GM19328 (cell line): ENCODE results near the gene SH2B2.
"Not testable (repeated sequence)": the region's sequence is repeated elsewhere in the genome, so short reads cannot be mapped to it uniquely, and the experiment has no call there.

Source experiments
- ATAC-seq: cut with Tn5 transposase; IDR thresholded peaks from one replicate; pipeline ENCODE4 v1.9.1; 2021; ENCODE audit warnings: mild to moderate bottlenecking, moderate library complexity; ENCODE audit not compliant: unreplicated experiment

The SH2B2 gene

DNA sequence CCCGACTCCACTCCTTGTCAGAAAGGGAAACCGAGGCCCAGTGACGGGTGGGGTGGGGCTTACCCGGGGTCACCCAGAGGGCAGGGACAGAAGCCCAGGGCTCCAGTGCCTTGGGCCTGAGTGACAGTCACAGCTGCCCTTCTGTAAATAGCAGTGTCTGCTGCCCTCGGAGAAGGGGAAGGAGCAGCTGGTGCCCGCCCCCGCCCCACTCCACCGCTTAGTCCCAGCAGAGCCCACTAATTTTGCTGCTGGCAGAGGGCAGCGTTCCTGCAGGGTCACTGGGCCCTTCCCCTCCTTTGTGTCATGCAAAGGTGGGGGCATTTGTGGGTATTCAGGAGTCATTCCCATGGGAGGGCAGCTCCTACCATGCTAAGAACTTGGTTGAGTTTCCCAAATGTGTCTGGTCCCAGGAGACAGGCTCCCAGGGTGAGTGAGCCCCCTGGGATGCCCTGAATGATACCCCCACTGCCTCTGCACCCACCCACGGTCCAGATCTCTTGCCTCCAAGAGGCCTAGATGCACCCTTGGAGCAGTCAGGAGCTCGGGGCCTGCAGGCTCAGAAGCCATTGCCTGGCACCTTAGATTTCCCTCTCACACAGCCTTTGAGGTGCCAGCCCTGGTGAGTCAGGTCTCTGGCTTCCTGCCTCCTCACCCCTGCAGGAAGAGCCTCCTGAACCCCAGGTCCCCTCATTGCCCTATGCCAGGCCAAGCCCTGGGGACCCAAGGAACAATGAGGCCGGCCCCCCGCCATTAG is 17.2 kb downstream of the SH2B2 start:
- no peak for ATAC-seq

DNA sequence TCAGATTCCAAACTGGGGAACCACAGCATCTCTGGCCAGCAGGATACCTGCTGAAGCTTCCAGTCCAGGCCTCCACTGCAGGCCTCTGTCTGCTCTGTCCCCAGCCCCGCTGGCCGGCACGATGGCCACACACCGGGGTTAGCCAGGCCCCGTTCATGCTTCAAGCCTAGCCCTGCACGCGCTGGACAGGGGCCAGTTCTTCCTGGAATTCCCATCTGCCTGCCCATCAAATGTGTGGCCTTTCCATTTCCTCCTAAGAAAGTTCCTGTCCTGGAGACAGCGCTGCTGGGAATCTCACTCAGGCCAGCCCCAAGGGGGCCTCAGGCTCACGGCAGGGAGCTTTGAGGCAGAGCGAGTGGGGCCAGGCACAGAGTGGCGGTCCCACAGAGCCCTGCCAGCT is 18.0 kb downstream of the SH2B2 start:
- no peak for ATAC-seq

DNA sequence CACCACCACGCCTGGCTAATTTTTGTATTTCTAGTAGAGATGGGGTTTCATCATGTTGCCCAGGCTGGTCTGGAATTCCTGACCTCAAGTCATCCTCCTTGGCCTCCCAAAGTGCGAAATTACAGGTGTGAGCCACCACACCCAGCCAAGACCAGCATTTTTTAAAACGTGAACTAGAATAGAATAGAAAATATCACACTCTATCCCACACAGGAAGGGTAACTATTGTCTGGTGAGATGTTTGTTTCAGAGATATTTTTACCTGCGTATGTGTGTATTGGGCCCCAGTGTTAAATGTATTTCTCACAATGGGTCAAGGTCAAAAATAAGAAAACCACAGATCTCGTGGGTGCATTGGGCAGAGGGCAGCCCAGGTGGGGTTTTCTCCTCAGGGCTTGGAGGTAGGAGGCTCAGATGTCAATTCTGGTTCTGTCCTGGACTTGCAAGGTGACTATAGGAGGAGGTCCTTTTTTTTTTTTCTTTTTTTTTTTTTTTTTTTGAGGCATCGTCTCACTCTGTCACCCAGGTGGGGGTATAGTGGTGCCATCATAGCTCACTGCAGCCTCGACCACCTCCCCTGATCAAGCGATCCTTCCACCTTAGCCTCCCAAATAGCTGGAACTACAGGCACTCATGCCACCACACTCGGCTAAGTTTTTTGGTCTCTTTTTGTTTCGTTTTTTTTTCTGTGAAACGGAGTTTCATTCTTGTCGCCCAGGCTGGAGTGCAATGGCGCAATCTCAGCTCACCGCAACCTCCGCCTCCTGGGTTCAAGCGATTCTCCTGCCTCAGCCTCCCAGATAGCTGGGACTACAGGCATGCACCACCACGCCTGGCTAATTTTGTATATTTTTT is 19.0 kb downstream of the SH2B2 start:
- peak; percentile 39 for ATAC-seq

DNA sequence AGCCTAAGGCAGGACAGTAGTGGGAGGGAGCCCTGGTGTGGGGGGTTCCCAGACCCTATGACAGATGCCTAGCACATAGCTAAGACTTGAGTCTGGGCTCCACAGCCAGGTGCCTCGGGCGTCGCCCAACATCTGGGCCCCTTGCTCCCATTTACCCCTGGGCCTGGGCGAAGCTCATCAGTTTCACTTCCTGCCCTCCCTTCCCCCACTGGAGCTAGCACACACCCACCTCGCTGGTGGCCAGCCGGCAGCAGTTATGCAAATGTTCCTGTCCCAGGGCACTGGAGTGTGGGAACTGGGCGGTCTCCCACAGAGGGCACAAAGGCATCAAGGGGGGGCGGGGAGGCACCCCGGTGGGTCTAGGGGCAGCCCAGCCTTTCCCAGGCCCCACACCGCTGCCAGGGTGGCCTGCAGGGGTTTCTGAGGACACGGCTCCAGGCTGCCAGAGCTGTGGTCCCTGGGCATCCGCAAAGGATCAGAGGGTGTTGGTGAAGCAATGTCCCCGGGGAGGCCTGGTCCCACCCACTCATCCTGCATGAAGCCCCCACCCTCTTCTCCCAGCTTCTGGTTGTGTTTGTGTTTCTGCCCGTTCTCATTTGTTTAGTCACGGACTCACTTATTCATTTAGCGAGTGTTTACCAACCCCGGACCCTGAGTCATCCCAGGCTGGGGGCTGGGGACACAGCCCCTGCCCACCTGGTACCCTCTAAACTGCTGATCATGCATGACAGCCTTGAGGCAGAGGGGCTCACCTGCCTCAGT is 20.4 kb downstream of the SH2B2 start:
- peak; percentile 64 for ATAC-seq

DNA sequence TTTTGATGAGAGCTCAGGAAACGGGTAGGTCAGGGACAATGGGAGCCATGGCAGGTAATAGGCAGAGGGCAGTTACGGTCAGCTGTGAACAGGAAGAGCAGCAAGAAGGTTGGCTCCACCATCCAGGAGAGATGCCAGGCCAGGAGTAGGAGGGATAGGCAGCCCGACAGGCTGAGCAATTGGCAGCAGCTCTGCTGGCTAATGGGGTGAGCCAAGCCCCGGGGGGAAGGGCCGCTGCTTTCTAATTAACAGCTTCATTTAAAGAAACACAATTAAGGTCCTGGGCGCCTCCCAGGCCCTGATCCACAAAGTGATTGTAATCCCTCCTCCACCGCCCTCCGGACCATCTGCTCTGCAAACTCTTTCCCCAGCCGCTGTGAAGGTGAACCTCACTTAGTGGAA is 23.7 kb downstream of the SH2B2 start:
- ATAC-seq, result no peak

DNA sequence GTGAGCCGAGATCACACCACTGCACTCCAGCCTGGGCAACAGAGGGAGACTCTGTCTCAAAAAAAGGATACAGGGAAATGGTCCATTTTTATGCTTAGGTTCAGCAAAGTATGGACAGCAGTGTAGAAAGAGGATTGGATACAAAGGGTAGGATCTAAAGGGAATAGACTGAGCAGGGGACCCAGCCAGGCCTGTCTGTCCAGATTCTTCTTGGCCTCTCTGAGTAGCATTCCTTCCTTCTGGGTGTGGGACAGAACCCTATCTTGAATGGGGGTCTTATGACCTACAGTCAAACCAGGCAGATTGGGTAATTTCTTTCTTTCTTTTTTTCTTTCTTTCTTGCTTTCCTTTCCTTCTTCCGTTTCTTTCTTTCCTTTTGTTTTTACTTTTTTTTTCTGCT is 25.6 kb downstream of the SH2B2 start:
- ATAC-seq, result no peak

DNA sequence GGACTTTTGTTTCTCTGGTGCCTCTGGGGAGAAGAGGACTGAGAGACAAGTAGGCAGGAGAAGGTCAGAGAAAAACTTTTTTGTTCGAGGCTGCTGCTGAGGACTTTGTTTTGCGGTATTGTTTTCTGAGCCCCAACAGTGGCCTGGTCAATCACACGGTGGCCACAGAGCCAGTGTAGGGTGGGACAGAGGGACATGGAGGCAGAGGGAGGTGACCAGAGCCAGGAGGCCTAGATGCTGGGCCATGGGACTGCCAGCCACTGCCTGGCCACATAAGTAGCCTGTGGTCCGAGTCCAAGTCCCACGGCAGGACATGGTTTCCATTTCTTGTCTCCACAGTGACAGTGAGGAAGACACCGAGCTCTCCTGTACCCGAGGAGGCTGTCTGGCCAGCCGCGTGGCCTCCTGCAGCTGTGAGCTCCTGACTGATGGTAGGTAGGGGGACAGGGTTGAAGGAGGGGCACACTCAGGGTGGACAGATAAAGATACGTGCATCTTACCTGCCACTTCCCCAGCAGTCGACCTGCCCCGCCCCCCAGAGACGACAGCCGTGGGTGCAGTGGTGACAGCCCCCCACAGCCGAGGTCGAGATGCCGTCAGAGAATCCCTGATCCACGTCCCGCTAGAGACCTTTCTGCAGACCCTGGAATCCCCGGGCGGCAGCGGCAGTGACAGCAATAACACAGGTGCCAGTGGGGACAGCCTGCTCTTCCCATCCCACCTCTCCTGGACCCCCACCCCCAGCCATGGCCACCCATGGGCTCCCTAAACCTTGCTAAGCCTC is 27.5 kb downstream of the SH2B2 start:
- no peak for ATAC-seq

DNA sequence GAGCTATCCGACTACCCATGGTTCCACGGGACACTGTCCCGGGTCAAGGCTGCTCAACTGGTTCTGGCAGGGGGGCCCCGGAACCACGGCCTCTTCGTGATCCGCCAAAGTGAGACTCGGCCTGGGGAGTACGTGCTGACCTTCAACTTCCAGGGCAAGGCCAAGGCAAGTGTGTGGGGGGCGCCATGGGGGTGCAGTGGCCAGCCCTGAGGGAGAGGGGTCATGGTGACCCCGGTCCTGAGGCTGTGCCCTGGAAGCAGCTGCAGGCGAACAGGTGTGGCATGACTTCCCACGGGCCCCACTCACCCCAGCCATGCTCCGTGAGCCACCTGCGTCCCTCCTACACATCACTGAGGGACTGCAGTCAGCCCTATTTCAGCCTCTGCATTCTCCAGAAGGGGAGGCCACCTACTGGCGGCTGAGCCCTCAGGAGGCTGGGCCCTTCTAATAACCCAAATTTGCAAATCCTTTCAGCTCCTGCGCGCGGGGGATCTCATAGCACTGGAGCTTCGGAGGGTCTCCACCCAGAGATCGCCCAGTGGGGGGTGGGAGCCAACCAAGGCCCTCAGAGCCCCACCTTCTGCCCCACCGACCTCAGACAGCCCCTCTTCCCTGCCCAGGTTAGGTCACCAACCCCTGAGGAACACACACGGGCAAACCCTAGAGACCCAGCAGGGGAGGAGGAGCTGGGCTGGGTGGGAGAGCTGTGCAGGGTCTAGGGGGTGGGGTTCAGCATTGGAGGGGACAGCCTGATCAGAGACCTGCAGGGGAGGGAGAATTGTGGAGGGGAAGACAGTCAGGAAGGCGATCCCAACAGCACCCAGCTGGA is 30.8 kb downstream of the SH2B2 start:
- no peak for ATAC-seq

DNA sequence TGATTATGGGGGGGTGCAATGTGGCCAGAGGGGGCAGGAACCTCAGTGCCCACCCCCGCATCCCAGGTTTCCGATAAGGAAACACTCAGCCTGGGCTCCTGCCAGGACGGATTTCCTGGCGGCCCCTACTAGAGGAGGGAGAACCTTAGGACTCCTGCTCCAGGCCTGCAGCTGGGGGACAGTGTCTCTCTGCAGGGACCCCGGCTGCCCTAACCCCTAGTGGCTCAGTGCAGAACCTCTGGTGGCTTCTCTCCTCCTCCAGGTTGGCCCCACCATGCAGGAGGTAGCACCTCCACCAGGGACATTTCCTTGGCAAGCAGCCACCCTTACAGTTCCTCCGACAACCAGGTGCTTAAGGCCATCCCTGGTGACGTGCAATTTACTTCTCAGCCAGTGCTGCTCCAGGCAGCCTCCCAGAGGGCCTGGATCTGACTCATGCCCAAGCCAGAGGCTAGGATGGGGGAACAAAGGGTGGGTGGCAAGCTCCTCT is 31.9 kb downstream of the SH2B2 start:
- no peak for ATAC-seq

DNA sequence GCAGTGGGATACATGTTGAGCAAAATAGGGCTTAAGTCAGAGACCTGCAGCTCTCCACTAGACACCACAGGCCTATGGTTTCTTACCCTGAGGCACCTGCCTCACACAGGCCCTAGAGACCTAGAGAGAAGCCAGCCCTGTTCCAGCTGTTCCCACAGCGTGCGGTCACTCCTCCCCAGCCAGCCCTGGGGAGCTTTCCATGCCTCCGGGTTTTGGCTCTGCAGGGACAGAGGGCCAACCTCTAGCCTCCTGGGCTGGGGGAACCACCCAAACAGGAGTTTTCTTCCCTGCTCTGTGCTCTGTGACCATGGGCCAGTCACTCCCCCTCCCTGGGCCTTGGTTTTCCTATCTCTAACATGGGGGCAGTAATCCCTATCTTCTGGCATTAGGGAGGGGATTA is 33.0 kb downstream of the SH2B2 start:
- no peak for ATAC-seq

DNA sequence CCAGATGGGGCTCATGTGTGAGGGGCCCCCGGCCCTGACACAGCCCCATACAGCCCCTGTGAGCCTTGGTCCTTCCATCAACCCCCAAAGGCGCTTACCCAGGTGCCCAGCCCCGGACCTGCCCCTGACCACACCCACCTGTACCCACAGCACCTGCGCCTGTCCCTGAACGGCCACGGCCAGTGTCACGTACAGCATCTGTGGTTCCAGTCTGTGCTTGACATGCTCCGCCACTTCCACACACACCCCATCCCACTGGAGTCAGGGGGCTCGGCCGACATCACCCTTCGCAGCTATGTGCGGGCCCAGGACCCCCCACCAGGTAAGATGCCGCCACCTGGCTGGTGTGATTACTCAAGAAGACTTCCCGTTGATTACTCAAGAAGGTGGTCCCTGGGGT is 33.5 kb downstream of the SH2B2 start:
- no peak for ATAC-seq

DNA sequence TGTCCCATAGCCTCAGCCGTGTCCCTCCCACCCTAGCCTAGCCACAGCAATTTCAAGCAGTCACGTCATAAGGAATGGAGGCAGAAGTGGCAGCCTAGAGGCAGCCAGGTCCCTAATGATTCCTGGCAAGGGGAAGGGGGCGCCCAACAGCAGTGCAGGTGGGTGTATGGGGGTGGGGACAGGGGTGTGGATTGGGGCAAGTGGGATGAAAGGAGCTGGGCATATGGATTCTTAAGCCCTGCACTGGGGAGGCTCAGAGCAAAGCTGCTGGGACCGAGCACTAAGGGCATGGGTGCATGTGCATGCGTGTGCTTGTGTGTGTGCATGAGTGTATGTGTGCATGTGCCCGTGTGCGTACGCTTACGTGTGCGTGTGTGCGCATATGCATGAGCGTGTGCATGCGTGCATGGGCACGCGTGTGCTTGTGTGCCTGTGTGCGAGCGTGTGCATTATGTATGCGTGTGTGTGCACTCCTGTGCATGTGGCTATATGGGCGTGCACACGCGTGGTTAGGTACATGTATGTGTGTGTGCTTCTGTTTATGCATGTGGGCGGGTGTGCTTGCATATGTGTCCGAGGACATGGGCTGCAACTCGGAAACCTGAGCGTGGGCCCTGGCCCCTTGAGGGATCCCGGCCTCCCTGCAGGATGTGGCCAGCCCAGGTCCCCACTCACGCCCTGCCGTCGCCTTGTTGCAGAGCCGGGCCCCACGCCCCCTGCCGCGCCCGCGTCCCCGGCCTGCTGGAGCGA is 34.1 kb downstream of the SH2B2 start:
- ATAC-seq, result no peak

DNA sequence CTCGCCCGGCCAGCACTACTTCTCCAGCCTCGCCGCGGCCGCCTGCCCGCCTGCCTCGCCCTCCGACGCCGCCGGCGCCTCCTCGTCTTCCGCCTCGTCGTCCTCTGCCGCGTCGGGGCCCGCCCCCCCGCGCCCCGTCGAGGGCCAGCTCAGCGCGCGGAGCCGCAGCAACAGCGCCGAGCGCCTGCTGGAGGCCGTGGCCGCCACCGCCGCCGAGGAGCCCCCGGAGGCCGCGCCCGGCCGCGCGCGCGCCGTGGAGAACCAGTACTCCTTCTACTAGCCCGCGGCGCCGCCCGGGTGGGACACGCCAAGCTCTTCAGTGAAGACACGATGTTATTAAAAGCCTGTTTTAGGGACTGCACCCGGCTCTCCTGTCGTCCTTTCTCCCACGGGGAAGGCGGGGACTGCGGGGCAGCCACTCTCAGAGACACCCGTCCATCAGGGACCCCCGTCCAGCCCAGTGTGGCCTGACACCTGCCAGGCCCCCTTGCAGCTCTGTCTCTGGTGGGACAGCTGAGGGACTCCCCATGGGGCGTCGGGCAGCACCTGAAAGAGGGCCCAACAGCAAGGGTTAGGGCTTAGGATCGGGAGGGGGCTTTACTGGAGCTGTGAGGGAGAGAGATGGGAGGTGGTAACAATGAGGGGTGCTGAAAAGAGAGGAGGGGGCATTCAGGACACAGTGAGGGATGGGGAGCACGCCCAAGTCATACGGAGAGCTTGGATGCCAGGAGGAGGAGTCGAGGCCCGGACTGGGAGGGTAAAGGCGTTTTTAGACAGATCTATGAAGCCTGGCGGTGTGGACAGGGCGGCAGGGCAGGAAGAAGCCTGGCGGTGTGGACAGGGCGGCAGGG is 34.9 kb downstream of the SH2B2 start:
- ATAC-seq, result no peak

DNA sequence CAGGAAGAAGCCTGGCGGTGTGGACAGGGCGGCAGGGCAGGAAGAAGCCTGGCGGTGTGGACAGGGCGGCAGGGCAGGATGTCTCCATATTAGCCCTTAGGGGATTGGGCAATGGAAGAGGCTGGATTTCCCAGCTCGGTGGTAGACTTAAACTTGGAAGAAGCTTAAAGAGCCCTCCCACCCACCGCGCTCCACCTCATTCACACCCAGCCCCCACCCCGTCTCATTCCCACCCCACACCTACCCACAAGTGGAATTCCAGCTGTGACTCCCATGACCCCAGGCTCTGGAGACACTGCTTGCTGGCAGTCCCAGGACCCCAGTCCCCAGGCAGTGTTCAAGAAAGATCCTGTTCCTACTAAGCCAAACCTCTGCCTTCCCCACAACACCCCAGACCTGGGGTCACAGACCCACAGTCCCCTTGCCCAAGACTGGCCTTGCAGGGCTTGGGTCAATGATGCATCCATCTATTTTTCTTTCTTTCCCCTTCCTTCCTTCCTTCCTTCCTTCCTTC is 35.6 kb downstream of the SH2B2 start:
- ATAC-seq, result no peak

DNA sequence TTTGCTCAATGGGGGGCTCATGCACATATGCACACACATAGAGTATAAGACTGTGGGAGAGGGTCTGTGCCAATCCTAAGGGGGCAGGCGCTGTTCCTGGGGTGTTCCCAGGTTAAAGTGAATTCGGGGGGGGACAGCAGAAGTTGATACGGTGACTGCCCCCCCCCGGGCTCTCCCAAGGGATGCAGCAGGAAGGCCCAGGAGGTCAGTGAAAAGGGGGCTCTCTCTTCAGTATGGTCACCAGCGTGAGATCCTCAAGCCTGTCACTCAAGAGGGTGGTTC is 37.2 kb downstream of the SH2B2 start:
- ATAC-seq, result no peak

DNA sequence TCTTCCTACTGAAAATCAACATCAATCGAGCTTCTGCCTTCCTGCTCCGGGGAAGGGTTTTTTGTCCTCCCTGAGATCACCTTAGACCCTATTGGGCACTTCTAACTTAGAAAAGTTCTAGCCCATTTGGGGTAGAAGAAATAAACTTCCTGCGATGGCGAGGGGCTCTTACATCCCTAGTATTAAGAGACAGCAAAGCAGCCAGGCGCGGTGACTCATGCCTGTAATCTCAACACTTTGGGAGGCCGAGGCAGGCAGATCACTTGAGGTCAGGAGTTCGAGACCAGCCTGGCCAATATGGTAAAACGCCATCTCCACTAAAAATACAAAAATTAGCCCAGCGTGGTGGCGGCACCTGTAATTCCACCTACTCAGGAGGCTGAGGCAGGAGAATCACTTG is 38.4 kb downstream of the SH2B2 start:
- ATAC-seq, result not testable (repeated sequence)

DNA sequence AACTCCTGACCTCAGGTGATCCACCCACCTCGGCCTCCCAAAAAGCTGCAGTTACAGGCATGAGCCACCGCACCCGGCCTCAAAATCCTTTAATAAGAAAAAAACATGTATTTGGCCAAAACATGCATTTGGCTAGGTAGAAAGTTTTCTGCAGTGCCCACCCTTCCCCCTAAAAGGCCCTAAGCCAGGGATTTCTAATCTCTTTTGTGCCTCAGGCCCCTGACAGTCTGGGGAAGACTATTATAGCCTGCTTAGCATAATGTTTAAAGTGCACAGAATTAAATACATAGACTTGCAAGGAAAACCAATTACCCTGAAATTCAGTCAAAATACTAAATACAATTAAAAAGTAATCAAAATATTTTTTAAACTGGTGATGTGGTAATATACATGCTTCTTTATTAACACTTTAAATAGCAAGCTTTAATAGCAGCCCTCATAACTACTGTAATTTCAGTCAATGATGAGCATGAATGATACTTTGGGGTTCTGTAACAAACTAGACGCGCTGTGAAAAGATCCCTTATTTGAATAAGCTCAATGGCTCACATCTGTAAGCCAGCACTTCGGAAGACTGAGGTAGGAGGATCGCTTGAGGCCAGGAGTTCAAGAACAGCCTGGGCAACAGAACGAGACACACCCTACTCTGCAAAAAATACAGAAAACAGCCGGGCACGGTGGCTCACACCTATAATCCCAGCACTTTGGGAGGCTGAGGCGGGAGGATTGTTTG is 39.7 kb downstream of the SH2B2 start:
- no peak for ATAC-seq
